NCI-H510A treated with DMSO at 0.1 percent for 48 hours (cell line): ENCODE data around the gene LRP1B.

Source experiments
- DNase-seq: peaks from one replicate; lab custom pipeline; 2025; lab: John Stamatoyannopoulos, UW

LRP1B gene

GRCh38 chr2:141767051-141767450, 363.8 kb downstream of the LRP1B start:
- DNase-seq = no peak

DNA sequence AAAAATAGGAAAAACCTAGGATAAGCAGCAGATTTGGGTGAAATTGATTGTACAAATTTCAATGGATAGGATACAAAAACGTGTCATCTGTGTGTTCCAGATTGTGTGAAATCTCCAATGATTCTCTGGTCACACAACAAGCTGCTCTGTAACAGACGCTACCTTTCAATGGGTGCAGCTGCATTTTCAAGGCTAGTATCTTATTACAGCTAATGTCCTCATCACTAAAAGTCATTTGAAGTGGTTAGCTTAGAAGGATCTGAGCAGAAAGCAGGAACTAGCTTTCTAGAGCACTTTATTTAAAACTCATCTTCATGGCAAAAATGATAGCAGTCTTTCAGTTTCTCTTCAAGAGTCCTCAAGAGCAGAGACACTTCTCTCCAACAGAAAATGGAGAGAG, 364.6 kb downstream of the LRP1B start:
- peak; percentile 36 for DNase-seq

DNA sequence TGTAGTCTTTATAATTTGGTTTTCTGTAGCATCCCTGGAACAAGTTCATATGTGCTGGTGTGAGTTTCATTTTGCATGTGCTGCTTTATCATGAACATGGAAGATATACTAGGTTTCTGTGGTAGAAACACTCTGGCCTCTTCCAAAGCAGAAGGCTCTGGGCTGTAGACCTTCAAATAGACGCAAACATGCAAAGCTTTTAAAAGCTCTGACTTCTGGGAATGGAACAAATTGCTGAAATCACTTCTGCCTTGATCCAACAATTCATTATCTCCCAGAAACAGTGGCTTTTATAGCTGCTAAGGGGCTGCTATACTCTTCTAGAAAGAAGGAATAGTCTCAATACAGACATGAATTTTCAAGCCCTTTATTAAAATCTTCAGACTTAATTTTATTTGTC, 382.2 kb downstream of the LRP1B start:
- no peak for DNase-seq

DNA sequence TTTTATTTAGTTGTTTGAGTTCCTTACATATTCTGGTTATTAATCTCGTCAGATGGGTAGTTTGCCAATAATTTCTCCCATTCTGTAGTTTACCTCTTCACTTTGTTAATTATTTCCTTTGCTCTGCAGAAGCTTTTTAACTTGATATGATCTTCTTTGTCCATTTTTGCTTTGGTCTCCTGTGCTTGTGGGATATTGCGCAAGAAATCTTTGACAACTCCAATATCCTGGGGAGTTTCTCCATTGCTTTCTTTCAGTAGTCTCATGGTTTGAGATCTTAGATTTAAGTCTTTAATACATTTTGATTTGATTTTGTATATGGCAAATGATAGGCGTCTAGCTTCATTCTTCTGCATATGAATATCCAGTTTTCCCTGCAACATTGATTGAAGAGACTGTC, 389.2 kb downstream of the LRP1B start:
- DNase-seq = no peak

GRCh38 chr2:141737492-141738255, 393.1 kb downstream of the LRP1B start:
- no peak for DNase-seq

- DNase-seq = no peak
Observed at GRCh38 chr2:141736466-141736865, 394.4 kb downstream of the LRP1B start.

- no peak for DNase-seq
Observed at GRCh38 chr2:141728886-141729285, 401.9 kb downstream of the LRP1B start.

DNA sequence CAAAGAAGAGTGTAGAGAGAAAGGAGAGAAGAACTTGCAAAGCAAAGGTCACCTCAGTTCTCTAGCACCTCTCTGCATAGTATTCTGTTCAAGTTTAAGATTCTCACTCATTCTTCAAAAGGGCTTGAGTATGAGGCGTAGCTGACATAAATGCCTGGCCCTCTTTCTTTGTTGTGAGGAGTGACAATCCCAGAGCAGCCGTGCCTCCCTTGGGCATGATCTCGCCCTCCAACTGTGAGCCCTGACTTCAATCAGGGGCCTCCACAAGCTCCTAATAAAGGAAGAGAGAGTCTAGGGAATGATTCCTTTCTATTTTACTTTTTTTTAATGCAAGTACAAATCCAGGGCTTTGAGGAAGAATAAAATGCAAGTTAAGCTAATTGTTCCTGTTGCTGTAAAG, 402.7 kb downstream of the LRP1B start:
- DNase-seq = no peak

DNA sequence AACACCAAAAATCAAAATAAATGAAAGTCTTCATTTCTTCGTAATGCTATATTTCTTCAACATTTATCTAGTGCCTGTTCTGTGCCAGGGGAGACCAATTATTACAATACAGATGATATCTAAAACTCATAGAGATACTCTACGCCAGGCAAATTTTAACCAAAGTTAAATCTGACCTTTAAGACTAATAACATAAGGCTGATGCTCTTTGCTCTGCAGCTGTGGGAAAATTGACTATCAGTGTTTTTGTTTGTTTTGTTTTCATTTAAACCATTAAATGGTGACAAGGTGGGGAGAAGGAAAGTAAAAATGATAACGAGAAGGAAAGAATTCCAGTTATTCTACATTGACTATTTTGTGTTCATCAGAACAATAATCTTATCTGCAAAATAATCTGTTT, 406.4 kb downstream of the LRP1B start:
- DNase-seq = no peak

GRCh38 chr2:141723814-141724213, 407.0 kb downstream of the LRP1B start:
- DNase-seq = no peak

- no peak for DNase-seq
Observed at GRCh38 chr2:141720476-141720875, 410.3 kb downstream of the LRP1B start.

- no peak for DNase-seq
Observed at GRCh38 chr2:141714496-141714895, 416.3 kb downstream of the LRP1B start.

GRCh38 chr2:141711627-141712026, 419.2 kb downstream of the LRP1B start:
- no peak for DNase-seq

GRCh38 chr2:141710589-141711239, 420.1 kb downstream of the LRP1B start:
- DNase-seq = no peak

GRCh38 chr2:141709756-141710155, 421.1 kb downstream of the LRP1B start:
- DNase-seq = no peak

DNA sequence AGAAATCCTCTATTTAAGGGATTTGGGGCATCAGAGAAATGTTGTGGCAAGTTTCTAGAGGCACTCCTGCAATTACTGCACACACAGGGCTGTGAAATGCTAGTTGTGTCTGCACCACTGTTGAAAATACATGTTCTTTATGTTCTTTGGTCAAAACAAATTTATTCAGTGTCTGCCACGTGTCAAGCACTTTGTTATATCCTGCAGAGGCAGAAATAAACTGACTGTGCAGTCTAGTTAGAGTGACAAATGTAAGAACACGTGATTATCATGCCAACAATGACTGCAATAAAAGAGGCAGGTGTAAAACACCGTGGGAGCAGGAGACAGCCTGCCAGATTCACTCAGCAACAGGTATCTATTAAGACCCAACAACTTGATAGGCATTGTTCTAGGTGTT, 423.3 kb downstream of the LRP1B start:
- peak; percentile 13 for DNase-seq

- no peak for DNase-seq
Observed at GRCh38 chr2:141704541-141704940, 426.3 kb downstream of the LRP1B start.

DNA sequence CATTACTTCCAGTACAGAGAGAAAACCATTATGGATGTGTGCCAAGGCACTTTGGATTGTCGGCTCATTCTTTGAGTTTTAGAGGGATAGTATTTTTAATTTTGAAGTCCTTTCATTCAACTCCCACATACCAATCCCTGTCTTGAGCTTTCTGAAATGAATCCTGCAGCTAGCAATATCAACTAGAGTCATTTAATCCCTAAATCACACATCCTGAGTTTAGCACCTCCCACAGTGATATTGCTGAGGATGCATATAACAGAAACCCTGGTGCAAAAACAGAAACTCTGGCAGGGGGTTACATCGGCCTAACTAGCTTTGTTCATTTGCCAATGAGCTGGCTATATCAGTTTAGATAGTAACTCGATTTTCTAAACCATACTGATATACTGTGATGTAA, 427.3 kb downstream of the LRP1B start:
- no peak for DNase-seq

- no peak for DNase-seq
Observed at GRCh38 chr2:141701618-141702017, 429.2 kb downstream of the LRP1B start.

GRCh38 chr2:141699573-141699972, 431.2 kb downstream of the LRP1B start:
- DNase-seq = no peak

DNA sequence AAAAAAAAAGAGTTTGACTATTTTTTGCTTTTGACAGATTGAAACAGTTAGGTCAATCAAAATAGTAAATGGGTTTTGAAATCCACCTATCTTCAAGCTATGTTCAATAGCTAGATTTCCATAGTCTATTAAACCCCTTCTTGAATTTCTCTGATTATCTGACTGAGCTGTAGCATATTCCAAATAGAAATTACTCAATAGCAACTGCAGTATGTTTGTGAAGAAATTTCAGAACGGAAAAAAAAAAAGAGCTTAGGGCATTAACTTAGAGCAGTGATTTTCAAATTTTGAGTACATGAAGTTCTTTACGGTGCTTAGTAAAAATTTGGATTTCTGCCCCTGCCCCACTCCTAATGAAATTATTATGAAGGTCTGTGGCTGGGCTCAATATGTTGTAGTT, 432.3 kb downstream of the LRP1B start:
- DNase-seq = no peak

GRCh38 chr2:141697035-141697434, 433.8 kb downstream of the LRP1B start:
- no peak for DNase-seq

- DNase-seq = no peak
Observed at GRCh38 chr2:141694180-141694579, 436.6 kb downstream of the LRP1B start.

- peak; percentile 60 for DNase-seq
Observed at GRCh38 chr2:141692829-141693228, 438.0 kb downstream of the LRP1B start.
